H1 (cell line): ENCODE results near the gene RNASE7. TPM values are rescaled to one million over a fixed set of nuclear protein-coding genes. Genes with fewer than 3 reads are reported as not detected.
A peak's percentile ranks its signal among the peaks of the same experiment; 100 is the strongest.

Experiments used
- ASH2L ChIP-seq: fragments of 200-600, 300-600 bp; sonication (generic); IDR thresholded peaks from one replicate; pipeline ENCODE4 v1.7.1; 2017; ENCODE audit warnings: low read length
- CBX8 ChIP-seq: fragments of 300-800, 300-1000 bp; sonication (generic); IDR thresholded peaks from 2 replicates; pipeline ENCODE4 v1.7.1; 2016; ENCODE audit warnings: low read depth, low read length, borderline replicate concordance
- CEBPB ChIP-seq: IDR thresholded peaks from 2 replicates; pipeline ENCODE4 v1.6.1; 2012; ENCODE audit warnings: low read depth, low read length
- CTBP2 ChIP-seq: IDR thresholded peaks from 2 replicates; pipeline ENCODE4 v1.7.0; 2011; ENCODE audit warnings: borderline replicate concordance, mild to moderate bottlenecking, moderate library complexity, mixed read lengths, low read length; ENCODE audit not compliant: insufficient read depth, insufficient read length
- EGR1 ChIP-seq: IDR thresholded peaks from 2 replicates; pipeline ENCODE4 v1.6.1; 2011; ENCODE audit warnings: low read depth, low read length, borderline replicate concordance
- EZH2 ChIP-seq: fragments of 200-600 bp; sonication (generic); IDR thresholded peaks from 2 replicates; pipeline ENCODE4 v1.7.1; 2012; ENCODE audit warnings: low read depth, mild to moderate bottlenecking, moderate library complexity, low read length, inconsistent platforms; ENCODE audit not compliant: severe bottlenecking
- GABPA ChIP-seq: IDR thresholded peaks from 2 replicates; pipeline ENCODE4 v1.6.1; 2011; ENCODE audit warnings: mild to moderate bottlenecking, low read length, moderate library complexity, borderline replicate concordance; ENCODE audit not compliant: insufficient read depth
- RXRA ChIP-seq: IDR thresholded peaks from 2 replicates; pipeline ENCODE4 v1.6.1; 2011; ENCODE audit warnings: low read depth, mild to moderate bottlenecking, low read length, moderate library complexity; ENCODE audit not compliant: insufficient read depth
- SAP30 ChIP-seq: fragments of 300-600 bp; sonication (generic); IDR thresholded peaks from 2 replicates; pipeline ENCODE4 v1.7.1; 2012; ENCODE audit warnings: low read length, moderate library complexity, mild to moderate bottlenecking, inconsistent platforms; ENCODE audit not compliant: insufficient read depth, insufficient replicate concordance
- SIN3A ChIP-seq, 2 experiments: IDR thresholded peaks in 1 of 2; conservative IDR thresholded peaks in 1 of 2; 2 replicates each; pipeline ENCODE4 v1.6.1; 2011 to 2012; ENCODE audit warnings: low read length in 2 of 2, improper control_type of control experiment in 1 of 2, low read depth in 1 of 2, mild to moderate bottlenecking in 1 of 2
- SIRT6 ChIP-seq: IDR thresholded peaks from one replicate; pipeline ENCODE4 v1.7.1; 2012; ENCODE audit warnings: low read length, inconsistent platforms
- SP1 ChIP-seq: IDR thresholded peaks from 2 replicates; pipeline ENCODE4 v1.6.1; 2011; ENCODE audit warnings: low read depth, low read length
- TAF1 ChIP-seq: IDR thresholded peaks from 2 replicates; pipeline ENCODE4 v1.6.1; 2011; ENCODE audit warnings: mild to moderate bottlenecking, low read depth, low read length
- TBP ChIP-seq: IDR thresholded peaks from 2 replicates; pipeline ENCODE4 v1.6.1; 2011; ENCODE audit warnings: low read depth, low read length, improper control_type of control experiment
- TCF12 ChIP-seq: IDR thresholded peaks from 2 replicates; pipeline ENCODE4 v1.6.1; 2011; ENCODE audit warnings: low read depth, mild to moderate bottlenecking, low read length
- ZNF274 ChIP-seq: IDR thresholded peaks from 2 replicates; pipeline ENCODE4 v1.7.0; 2012; ENCODE audit warnings: low read length, borderline replicate concordance; ENCODE audit errors: extremely low read depth
- polyA plus RNA-seq, 7 experiments: library from polyadenylated mRNA; depleted of rRNA in 3 of 7; stranded (reverse) in 5 of 7; unstranded in 2 of 7; fragments of >200 nt in 5 of 7; fragments of 200-250 nt in 2 of 7; gene quantifications; 1 replicate in 5 of 7; 2 replicates in 1 of 7; 4 replicates in 1 of 7; pipeline versions ENCODE4 v1.2.1 to v1.2.3, GENCODE V29; 2011 to 2013; ENCODE audit warnings: missing spikeins in 2 of 7, mixed read lengths in 2 of 7
- total RNA-seq: library from RNA; stranded (reverse); fragmentation: NEBNext Ultra II Directional; extraction: Animal tissue kit (Norgen Biotek cat#: 25700); gene quantifications from 2 replicates; pipeline ENCODE4 v1.2.1, GENCODE V29; 2021
- TF ChIP-seq, protein P1 (sequence below), 3 experiments: IDR thresholded peaks; 1 replicate in 2 of 3; 2 replicates in 1 of 3; pipeline versions ENCODE4 v1.5.1 to v1.6.1; 2011; ENCODE audit warnings: low read length in 3 of 3, mild to moderate bottlenecking in 3 of 3, inconsistent platforms in 2 of 3, low read depth in 1 of 3, moderate library complexity in 1 of 3; ENCODE audit not compliant: insufficient read depth in 1 of 3; ENCODE audit errors: control extremely low read depth in 1 of 3

Gene RNASE7
- total and polyA plus RNA-seq, 2 of the 8 experiments (the other 6 are each of a cell fraction or from before 2014, with no cell fraction given): not detected

DNA sequence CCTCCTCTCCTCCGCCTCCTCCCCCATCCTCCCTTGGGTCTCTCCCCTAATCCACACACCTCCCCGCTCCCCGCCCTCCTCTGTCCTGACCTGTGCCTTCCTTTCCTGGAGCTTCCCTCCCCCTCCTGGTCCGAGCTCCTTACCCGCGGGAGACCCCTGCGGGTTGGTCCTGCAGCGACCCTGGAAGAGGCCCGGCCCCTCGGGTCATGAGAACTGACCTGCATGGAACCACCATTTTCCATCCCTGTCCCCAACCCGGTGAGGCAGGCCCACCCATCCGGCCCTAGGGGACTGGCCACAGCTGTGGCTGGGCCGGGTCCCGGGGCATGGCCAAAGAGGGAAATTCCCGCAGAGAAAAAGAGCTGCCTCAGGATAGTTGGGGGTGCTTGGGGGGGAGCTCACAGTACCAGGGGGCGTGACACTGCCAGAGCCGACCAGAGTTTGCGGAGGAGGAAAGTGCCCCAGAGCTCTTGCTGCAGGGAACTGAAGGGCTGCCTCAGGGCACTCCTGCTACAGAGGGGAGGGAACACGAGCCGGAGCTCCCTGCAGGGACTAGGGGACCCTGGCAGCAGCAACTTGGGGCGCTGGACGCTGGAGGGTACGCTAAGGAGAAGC, 28.6 kb downstream of the RNASE7 start (continued):
- TF ChIP-seq CTBP2: peak; percentile 56
- no peak for TF ChIP-seq CEBPB
- TF ChIP-seq GABPA: no peak
- no peak for TF ChIP-seq SP1
- TF ChIP-seq TAF1: no peak
- peak; percentile 74 for TF ChIP-seq ASH2L
- no peak for TF ChIP-seq EGR1
- TF ChIP-seq ZNF274: no peak
- TF ChIP-seq TBP: peak; percentile 30; the same call in 1 of the 2 replicates
- TF ChIP-seq RXRA: no peak
- TF ChIP-seq EZH2: no peak
- TF ChIP-seq, protein P1, sequence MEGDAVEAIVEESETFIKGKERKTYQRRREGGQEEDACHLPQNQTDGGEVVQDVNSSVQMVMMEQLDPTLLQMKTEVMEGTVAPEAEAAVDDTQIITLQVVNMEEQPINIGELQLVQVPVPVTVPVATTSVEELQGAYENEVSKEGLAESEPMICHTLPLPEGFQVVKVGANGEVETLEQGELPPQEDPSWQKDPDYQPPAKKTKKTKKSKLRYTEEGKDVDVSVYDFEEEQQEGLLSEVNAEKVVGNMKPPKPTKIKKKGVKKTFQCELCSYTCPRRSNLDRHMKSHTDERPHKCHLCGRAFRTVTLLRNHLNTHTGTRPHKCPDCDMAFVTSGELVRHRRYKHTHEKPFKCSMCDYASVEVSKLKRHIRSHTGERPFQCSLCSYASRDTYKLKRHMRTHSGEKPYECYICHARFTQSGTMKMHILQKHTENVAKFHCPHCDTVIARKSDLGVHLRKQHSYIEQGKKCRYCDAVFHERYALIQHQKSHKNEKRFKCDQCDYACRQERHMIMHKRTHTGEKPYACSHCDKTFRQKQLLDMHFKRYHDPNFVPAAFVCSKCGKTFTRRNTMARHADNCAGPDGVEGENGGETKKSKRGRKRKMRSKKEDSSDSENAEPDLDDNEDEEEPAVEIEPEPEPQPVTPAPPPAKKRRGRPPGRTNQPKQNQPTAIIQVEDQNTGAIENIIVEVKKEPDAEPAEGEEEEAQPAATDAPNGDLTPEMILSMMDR (IDR thresholded peaks at IDR 0.05; ENCODE audit: control extremely low read depth in 1 of 3, insufficient read depth in 1 of 3, low read depth in 1 of 3, low read length in 3 of 3): peak in 1 of 3 experiments; percentile 13; a peak in 1 of 4 replicates
- no peak for TF ChIP-seq SIN3A (conservative IDR thresholded peaks at IDR 0.05 in 1 of 2, IDR thresholded peaks at IDR 0.05 in 1 of 2; ENCODE audit: low read depth in 1 of 2, low read length in 2 of 2)
- TF ChIP-seq TCF12: no peak
- no peak for TF ChIP-seq CBX8
- TF ChIP-seq SAP30: peak; percentile 66
- TF ChIP-seq SIRT6: no peak
